Mesothelial cell of epicardium (in vitro differentiated cells): Measurements from ENCODE around the gene TSSC4. TPM values are rescaled to one million over a fixed set of nuclear protein-coding genes. Genes with fewer than 3 reads are reported as not detected.

Experiments used
- DNase-seq, 2 experiments: peaks; one replicate each; pipeline ENCODE4 v3.0.0; 2021; ENCODE audit warnings: low spot score in 2 of 2; ENCODE audit not compliant: unreplicated experiment in 2 of 2
- H3K27ac Mint-ChIP-seq: 2 replicates; pipeline ENCODE4 v1.8.0; 2021; ENCODE audit warnings: mixed read lengths
- H3K27me3 Mint-ChIP-seq: 2 replicates; pipeline ENCODE4 v1.8.0; 2021; ENCODE audit warnings: low read depth, mixed read lengths
- H3K36me3 Mint-ChIP-seq: 2 replicates; pipeline ENCODE4 v1.8.0; 2021; ENCODE audit warnings: mixed read lengths
- H3K4me1 Mint-ChIP-seq: 2 replicates; pipeline ENCODE4 v1.8.0; 2021; ENCODE audit warnings: mixed read lengths
- H3K4me3 Mint-ChIP-seq: 2 replicates; pipeline ENCODE4 v1.8.0; 2021; ENCODE audit warnings: mild to moderate bottlenecking, moderate library complexity, mixed read lengths
- H3K9me3 Mint-ChIP-seq: 2 replicates; pipeline ENCODE4 v1.8.0; 2021; ENCODE audit warnings: mixed read lengths
- CTCF ChIP-seq: fragments of 200-600 bp; sonication (generic); IDR thresholded peaks from one replicate; pipeline ENCODE4 v1.5.0; 2021; ENCODE audit warnings: antibody characterized with exemption; ENCODE audit not compliant: unreplicated experiment
- total RNA-seq: library from RNA; stranded (reverse); gene quantifications from 3 replicates; pipeline ENCODE4 v1.2.1, GENCODE V29; 2021

Gene TSSC4
- total RNA-seq, 1 donor from 2014 or later: 79.3 TPM

GRCh38 chr11:2432628-2433071 is 32.1 kb downstream of the TSSC4 start:
- Mint-ChIP-seq H3K9me3 (no peaks in the 10 kb centered on the region), H3K36me3 (no peaks in the 10 kb centered on the region), H3K4me3 (no peak overlapping the region), H3K27ac (no peak overlapping the region), H3K4me1 (no peaks in the 10 kb centered on the region), H3K27me3 (peaks cover 13% of the 10 kb centered on the region)
- no peak for TF ChIP-seq CTCF
- no peak for DNase-seq

- no peaks in the 10 kb centered on the region for H3K9me3 Mint-ChIP-seq
- H3K36me3 Mint-ChIP-seq: no peaks in the 10 kb centered on the region
- no peak for TF ChIP-seq CTCF
- H3K27me3 Mint-ChIP-seq: peaks cover 19% of the 10 kb centered on the region
- no peaks in the 10 kb centered on the region for H3K4me1 Mint-ChIP-seq
- H3K4me3 Mint-ChIP-seq: no peak overlapping the region
- H3K27ac Mint-ChIP-seq: no peak overlapping the region
- no peak for DNase-seq
These were observed 32.8 kb downstream of the TSSC4 start for GRCh38 chr11:2433106-2433925.

- Mint-ChIP-seq H3K9me3 (peaks cover 5% of the 10 kb centered on the region), H3K27ac (no peak overlapping the region), H3K4me3 (no peak overlapping the region), H3K4me1 (no peaks in the 10 kb centered on the region), H3K27me3 (peaks cover 25% of the 10 kb centered on the region), H3K36me3 (no peaks in the 10 kb centered on the region)
- TF ChIP-seq CTCF: no peak
- no peak for DNase-seq
These were observed 33.5 kb downstream of the TSSC4 start for GRCh38 chr11:2434008-2434407.

GRCh38 chr11:2434506-2435255 is 34.1 kb downstream of the TSSC4 start:
- Mint-ChIP-seq H3K27ac (no peak overlapping the region), H3K27me3 (peaks cover 32% of the 10 kb centered on the region), H3K9me3 (peaks cover 5% of the 10 kb centered on the region), H3K4me1 (no peaks in the 10 kb centered on the region), H3K4me3 (no peak overlapping the region), H3K36me3 (no peaks in the 10 kb centered on the region)
- no peak for TF ChIP-seq CTCF
- DNase-seq: no peak

- Mint-ChIP-seq H3K4me3 (no peak overlapping the region), H3K9me3 (peaks cover 5% of the 10 kb centered on the region), H3K4me1 (no peaks in the 10 kb centered on the region), H3K36me3 (no peaks in the 10 kb centered on the region), H3K27ac (no peak overlapping the region), H3K27me3 (peaks cover 39% of the 10 kb centered on the region)
- DNase-seq: no peak
- TF ChIP-seq CTCF: no peak
These were observed 34.9 kb downstream of the TSSC4 start for GRCh38 chr11:2435288-2436012.
